ENCODE measurements around the gene BMS1.
A peak's percentile ranks its signal among the peaks of the same experiment; 100 is the strongest.

Gene BMS1

GRCh38 chr10:42753507-42754154, 29.0 kb upstream of the BMS1 start:
- no peak for DNase-seq (ENCODE audit: low read depth, low spot score)
- peak overlapping the region; percentile 35 for H3K4me3 ChIP-seq (ENCODE audit: low read depth, low read length)
- TF ChIP-seq, protein P1, sequence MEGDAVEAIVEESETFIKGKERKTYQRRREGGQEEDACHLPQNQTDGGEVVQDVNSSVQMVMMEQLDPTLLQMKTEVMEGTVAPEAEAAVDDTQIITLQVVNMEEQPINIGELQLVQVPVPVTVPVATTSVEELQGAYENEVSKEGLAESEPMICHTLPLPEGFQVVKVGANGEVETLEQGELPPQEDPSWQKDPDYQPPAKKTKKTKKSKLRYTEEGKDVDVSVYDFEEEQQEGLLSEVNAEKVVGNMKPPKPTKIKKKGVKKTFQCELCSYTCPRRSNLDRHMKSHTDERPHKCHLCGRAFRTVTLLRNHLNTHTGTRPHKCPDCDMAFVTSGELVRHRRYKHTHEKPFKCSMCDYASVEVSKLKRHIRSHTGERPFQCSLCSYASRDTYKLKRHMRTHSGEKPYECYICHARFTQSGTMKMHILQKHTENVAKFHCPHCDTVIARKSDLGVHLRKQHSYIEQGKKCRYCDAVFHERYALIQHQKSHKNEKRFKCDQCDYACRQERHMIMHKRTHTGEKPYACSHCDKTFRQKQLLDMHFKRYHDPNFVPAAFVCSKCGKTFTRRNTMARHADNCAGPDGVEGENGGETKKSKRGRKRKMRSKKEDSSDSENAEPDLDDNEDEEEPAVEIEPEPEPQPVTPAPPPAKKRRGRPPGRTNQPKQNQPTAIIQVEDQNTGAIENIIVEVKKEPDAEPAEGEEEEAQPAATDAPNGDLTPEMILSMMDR (IDR thresholded peaks at IDR 0.05; ENCODE audit: low read depth, low read length) = no peak
- in situ Hi-C loops (cut with HindIII; ENCODE audit: low sequenced_read_pairs) = no loop called here

GRCh38 chr10:42754155-42755027, 28.2 kb upstream of the BMS1 start:
- DNase-seq (ENCODE audit: low read depth, low spot score) = peak; percentile 6
- in situ Hi-C loops (cut with HindIII; ENCODE audit: low sequenced_read_pairs) = no loop called here
- TF ChIP-seq, protein P1 (IDR thresholded peaks at IDR 0.05; ENCODE audit: low read depth, low read length) = no peak
- H3K4me3 ChIP-seq (ENCODE audit: low read depth, low read length) = peak overlapping the region; percentile 35

DNA sequence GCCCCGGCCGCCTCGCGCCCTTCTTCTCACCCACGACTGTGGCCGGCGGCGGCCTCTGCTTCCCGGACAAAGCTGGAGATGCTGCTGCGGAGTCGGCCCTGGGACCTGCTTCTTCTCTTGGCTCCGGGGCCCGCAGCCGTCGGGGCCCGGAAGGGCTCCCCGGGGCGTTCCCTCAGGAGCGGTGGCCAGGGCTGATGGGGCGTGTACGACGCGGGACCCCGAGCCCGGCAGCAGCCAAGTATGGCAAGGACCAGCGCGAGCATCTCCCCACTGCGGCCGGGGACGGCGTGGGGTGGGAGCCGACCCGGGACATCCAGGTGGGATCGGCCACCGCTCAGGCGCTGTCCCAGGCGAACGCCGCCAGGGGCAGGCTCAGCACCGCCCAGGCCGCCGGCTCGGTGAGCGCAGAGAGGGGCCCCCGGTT, 27.6 kb upstream of the BMS1 start:
- in situ Hi-C loops (cut with HindIII; ENCODE audit: low sequenced_read_pairs) = no loop called here
- TF ChIP-seq, protein P1 (IDR thresholded peaks at IDR 0.05; ENCODE audit: low read depth, low read length) = no peak
- H3K4me3 ChIP-seq (ENCODE audit: low read depth, low read length) = no peak overlapping the region
- no peak for DNase-seq (ENCODE audit: low read depth, low spot score)

DNA sequence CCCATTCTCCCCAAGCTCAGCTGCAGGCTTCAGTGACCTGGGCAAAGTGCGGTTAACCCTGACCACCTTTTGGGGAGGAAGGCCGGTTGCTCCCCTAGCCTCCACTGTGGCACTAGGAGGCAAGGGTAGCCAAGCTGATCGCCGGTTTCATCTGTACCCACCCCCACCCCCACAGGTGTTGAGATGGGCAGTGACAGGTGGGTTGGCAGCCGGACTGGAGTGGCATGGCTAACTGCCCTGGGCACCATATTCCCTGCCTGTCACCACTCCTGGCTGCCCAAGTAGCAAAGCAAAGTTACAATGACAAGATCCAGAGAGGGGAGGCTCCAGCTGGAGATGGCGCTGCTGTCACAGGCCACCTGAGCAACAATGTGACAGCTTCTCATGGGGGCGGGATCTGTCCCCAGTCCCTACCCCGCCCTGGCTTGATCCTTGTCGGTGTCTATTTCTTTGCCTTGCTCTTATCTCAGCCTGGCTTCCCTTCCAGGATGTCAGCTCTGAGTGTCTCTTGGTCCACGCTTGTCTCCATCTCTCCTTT, 27.0 kb upstream of the BMS1 start:
- TF ChIP-seq, protein P1 (IDR thresholded peaks at IDR 0.05; ENCODE audit: low read depth, low read length) = no peak
- DNase-seq (ENCODE audit: low read depth, low spot score) = no peak
- in situ Hi-C loops (cut with HindIII; ENCODE audit: low sequenced_read_pairs) = no loop called here
- H3K4me3 ChIP-seq (ENCODE audit: low read depth, low read length) = no peak overlapping the region

DNA sequence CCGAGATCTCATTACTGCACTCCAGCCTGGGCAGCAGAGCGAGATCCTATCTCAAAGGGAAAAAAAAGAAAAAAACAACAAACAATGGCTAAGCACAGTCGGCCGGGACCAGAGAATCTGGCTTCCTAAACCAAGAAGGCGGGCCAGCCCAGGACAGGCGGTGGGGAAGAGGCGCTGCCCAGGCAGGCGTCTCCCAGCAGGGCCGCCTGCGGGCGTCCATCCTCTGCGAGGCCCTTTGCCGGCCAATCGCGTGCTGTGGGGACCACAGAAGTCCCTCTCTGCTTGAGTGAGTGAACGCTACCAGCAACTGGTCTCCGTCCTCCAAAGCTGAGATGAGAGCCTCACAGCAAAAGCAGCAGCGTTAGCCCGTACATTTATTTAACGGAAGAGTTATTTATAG, 14.7 kb upstream of the BMS1 start:
- in situ Hi-C loops (cut with HindIII; ENCODE audit: low sequenced_read_pairs) = no loop called here
- no peak overlapping the region for H3K4me3 ChIP-seq (ENCODE audit: low read depth, low read length)
- no peak for DNase-seq (ENCODE audit: low read depth, low spot score)
- TF ChIP-seq, protein P1 (IDR thresholded peaks at IDR 0.05; ENCODE audit: low read depth, low read length) = no peak

DNA sequence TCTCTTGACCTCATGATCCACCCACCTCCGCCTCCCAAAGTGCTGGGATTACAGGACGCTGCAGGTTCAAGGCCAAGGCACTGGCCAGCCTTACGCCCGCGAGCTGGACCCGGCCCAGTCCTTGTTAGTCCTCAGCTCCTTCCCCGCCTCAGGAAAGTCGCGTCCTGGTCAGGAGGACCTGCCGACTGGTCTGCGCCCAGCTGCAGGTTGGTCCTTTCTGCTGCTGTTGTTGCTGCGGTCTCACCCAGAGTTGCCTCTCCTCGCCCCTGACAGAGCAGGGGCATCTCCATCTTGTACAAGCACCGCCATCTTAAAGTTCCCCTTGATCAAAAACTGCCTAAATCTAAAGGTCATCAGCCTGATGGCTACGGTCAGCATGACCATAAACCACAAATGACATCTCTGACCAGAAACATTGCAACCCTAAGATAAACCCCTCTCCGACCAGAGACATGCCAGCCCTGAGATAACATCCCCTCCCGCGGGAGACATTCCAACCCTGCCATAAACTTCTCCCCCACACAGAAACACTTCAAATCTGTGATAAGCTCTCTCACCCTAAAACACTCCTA, 13.9 kb upstream of the BMS1 start:
- DNase-seq (ENCODE audit: low read depth, low spot score) = no peak
- TF ChIP-seq, protein P1 (IDR thresholded peaks at IDR 0.05; ENCODE audit: low read depth, low read length) = no peak
- in situ Hi-C loops (cut with HindIII; ENCODE audit: low sequenced_read_pairs) = no loop called here
- H3K4me3 ChIP-seq (ENCODE audit: low read depth, low read length) = no peak overlapping the region
